Breast epithelium (tissue), 3 donors: Measurements from ENCODE around the gene SLC39A11.

Source experiments
- CTCF ChIP-seq, 3 donors: fragments of 450-650 bp; IDR thresholded peaks; one replicate each; pipeline ENCODE4 v1.5.1; 2016 to 2017; ENCODE audit warnings: antibody characterized with exemption in 3 of 3, mild to moderate bottlenecking in 3 of 3, moderate library complexity in 3 of 3
- POLR2A ChIP-seq: fragments of 450-650 bp; IDR thresholded peaks from one replicate; pipeline ENCODE4 v1.6.1; 2016; ENCODE audit warnings: antibody characterized with exemption, mild to moderate bottlenecking, moderate library complexity
- POLR2AphosphoS5 ChIP-seq, 3 donors: sonication (generic); formaldehyde crosslinking; IDR thresholded peaks; one replicate each; pipeline ENCODE4 v1.6.1; 2017; ENCODE audit warnings: antibody characterized with exemption in 3 of 3

- no peak for TF ChIP-seq CTCF (IDR thresholded peaks at IDR 0.05)
- no peak for TF ChIP-seq POLR2AphosphoS5 (IDR thresholded peaks at IDR 0.05)
- TF ChIP-seq POLR2A: no peak
These were observed 46.8 kb upstream of the SLC39A11 start for GRCh38 chr17:73139296-73139695.
